Retinal pigment epithelial cell (primary cell): ENCODE measurements around the gene NFATC2.

Source experiments
- DNase-seq: peaks from one replicate; pipeline ENCODE4 v3.0.0-alpha.2; 2010; ENCODE audit warnings: low read depth
- H3K4me3 ChIP-seq: 2 replicates; pipeline ENCODE4 v1.5.1; 2011; ENCODE audit warnings: mild to moderate bottlenecking, low read length, control low read depth, moderate library complexity
- TF ChIP-seq, protein P1 (sequence below): conservative IDR thresholded peaks from 2 replicates; pipeline ENCODE4 v1.5.1; 2011; ENCODE audit warnings: low read depth, low read length, control low read depth, inconsistent platforms

NFATC2 gene

DNA sequence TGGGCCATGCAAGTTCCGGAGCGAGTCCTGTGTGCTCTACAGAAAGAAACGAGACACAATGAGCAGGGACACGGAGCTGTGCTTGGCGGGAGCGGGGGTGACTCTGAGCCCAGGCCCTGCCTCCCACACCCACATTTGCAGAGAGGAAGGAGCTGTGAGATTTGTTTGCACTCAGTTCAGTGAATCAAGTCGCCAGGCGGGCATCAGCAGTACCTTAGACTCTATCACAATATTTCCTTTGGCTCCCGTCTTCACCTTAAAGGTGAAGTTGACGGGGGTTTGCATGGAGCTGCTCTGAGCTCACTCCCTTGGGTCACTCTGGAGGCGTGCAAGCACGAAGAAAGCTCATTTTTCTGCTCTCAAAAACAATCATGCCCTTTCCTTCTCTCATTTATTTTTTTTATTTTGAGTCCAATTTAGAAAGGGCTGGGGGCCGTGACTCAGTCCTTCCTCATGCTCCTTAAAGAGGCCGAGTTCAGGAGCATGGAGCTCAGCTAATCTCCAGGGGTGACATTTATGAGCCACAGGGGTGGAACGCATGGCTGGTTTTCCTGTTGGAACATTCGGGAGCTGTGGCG is 188.2 kb downstream of the NFATC2 start:
- no peak for DNase-seq
- H3K4me3 ChIP-seq = no peak overlapping the region
- TF ChIP-seq, protein P1, sequence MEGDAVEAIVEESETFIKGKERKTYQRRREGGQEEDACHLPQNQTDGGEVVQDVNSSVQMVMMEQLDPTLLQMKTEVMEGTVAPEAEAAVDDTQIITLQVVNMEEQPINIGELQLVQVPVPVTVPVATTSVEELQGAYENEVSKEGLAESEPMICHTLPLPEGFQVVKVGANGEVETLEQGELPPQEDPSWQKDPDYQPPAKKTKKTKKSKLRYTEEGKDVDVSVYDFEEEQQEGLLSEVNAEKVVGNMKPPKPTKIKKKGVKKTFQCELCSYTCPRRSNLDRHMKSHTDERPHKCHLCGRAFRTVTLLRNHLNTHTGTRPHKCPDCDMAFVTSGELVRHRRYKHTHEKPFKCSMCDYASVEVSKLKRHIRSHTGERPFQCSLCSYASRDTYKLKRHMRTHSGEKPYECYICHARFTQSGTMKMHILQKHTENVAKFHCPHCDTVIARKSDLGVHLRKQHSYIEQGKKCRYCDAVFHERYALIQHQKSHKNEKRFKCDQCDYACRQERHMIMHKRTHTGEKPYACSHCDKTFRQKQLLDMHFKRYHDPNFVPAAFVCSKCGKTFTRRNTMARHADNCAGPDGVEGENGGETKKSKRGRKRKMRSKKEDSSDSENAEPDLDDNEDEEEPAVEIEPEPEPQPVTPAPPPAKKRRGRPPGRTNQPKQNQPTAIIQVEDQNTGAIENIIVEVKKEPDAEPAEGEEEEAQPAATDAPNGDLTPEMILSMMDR = no peak

GRCh38 chr20:51353491-51353890 is 189.0 kb downstream of the NFATC2 start:
- no peak overlapping the region for H3K4me3 ChIP-seq
- TF ChIP-seq, protein P1 = no peak
- no peak for DNase-seq

DNA sequence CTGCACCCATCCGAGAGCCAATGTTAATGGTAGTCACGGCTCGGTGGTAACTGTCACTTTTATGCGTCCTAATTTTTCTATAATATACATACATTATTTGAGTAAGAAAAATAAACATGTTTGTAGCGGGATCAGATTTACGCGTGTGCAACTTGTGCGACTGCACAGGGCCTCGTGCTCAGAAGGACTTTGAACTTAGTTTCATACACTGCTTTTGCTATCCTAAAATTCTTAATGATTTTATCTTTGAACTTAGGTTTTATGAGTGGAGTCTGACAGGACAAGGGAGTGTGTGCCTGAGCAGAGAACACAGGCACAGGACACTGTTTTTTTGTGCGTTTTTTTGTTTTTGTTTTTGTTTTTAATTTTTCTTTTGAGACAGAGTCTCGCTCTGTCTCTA is 189.7 kb downstream of the NFATC2 start:
- TF ChIP-seq, protein P1 = no peak
- H3K4me3 ChIP-seq = no peak overlapping the region
- DNase-seq = no peak

GRCh38 chr20:51350941-51351631 is 191.4 kb downstream of the NFATC2 start:
- H3K4me3 ChIP-seq = no peak overlapping the region
- no peak for DNase-seq
- TF ChIP-seq, protein P1 = no peak

DNA sequence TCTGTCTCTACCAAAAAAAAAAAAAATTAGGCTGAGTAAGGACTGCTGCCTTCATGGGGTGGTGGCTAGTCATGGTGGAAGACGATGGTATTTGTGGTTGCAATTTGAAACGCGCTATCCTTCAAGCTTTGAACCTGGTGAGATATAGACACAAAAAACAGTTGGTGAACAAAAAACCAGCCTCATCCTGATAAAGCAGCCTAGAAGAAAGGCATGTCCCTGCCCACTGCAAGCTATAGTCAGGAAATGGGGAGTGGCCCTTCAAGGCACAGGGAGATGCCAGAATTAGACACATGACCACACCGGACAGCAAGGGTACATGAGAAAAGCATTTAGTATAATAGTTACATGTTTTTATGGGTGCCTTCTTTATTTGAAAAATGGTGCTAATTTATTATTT is 193.6 kb downstream of the NFATC2 start:
- H3K4me3 ChIP-seq = no peak overlapping the region

GRCh38 chr20:51347831-51348230 is 194.7 kb downstream of the NFATC2 start:
- TF ChIP-seq, protein P1 = no peak
- H3K4me3 ChIP-seq = no peak overlapping the region
- DNase-seq = no peak

More for the DNA sequence above, 193.6 kb downstream of the NFATC2 start:
- TF ChIP-seq, protein P1 = no peak
- DNase-seq = no peak
